A673 (cell line): ENCODE results near the gene ASPRV1. TPM values are rescaled to one million over a fixed set of nuclear protein-coding genes. Genes with fewer than 3 reads are reported as not detected.

Experiments
- BruUV-seq: library from RNA; stranded (reverse); fragments of 400-500 nt; replicated peaks from 2 replicates; lab custom pipeline; 2021; lab: Mats Ljungman, UMichigan
- CTCF ChIA-PET: fragments of 300-600 bp; sonication (Branson Sonifier 250); formaldehyde crosslinking; loops from one replicate; lab custom pipeline; 2022; ENCODE audit warnings: antibody characterized with exemption; lab: Charles Lee
- POLR2A ChIA-PET: fragments of 300-600 bp; sonication (Branson Sonifier 250); formaldehyde crosslinking; loops from one replicate; lab custom pipeline; 2022; ENCODE audit warnings: antibody characterized with exemption; ENCODE audit not compliant: low non-redundant PET; lab: Charles Lee
- DNase-seq: peaks from one replicate; pipeline ENCODE4 v3.0.0-alpha.2; 2015; ENCODE audit warnings: low spot score
- H3K27ac ChIP-seq: fragments of 200-600 bp; sonication (generic); 2 replicates; pipeline ENCODE4 v1.5.1; 2016; ENCODE audit warnings: mixed run types, low read depth, mild to moderate bottlenecking, mixed read lengths, antibody characterized with exemption, low read length; ENCODE audit not compliant: poor library complexity, severe bottlenecking
- H3K27me3 ChIP-seq: fragments of 200-600 bp; sonication (generic); replicated peaks from 2 replicates; pipeline ENCODE4 v1.6.1; 2017; ENCODE audit warnings: mixed run types, low read depth, mild to moderate bottlenecking, mixed read lengths, antibody characterized with exemption, low read length; ENCODE audit not compliant: insufficient read depth, poor library complexity
- H3K36me3 ChIP-seq: fragments of 200-600 bp; sonication (generic); 2 replicates; pipeline ENCODE4 v1.6.1; 2016; ENCODE audit warnings: mixed run types, mild to moderate bottlenecking, mixed read lengths, antibody characterized with exemption, low read length; ENCODE audit not compliant: insufficient read depth, poor library complexity, severe bottlenecking
- H3K4me1 ChIP-seq: fragments of 200-600 bp; sonication (generic); 2 replicates; pipeline ENCODE4 v1.6.1; 2017; ENCODE audit warnings: mixed run types, mild to moderate bottlenecking, mixed read lengths, antibody characterized with exemption, low read length; ENCODE audit not compliant: insufficient read depth, poor library complexity, severe bottlenecking
- H3K4me3 ChIP-seq: fragments of 200-600 bp; sonication (generic); 2 replicates; pipeline ENCODE4 v1.5.1; 2016; ENCODE audit warnings: low read depth, mixed run types, mild to moderate bottlenecking, mixed read lengths, low read length; ENCODE audit not compliant: poor library complexity, severe bottlenecking
- H3K9me3 ChIP-seq: fragments of 200-600 bp; sonication (generic); 2 replicates; pipeline ENCODE4 v1.6.1; 2016; ENCODE audit warnings: mixed run types, low read depth, mild to moderate bottlenecking, mixed read lengths, antibody characterized with exemption, low read length; ENCODE audit not compliant: poor library complexity, severe bottlenecking
- EZH2 ChIP-seq: fragments of 200-600 bp; sonication (generic); IDR thresholded peaks from 2 replicates; pipeline ENCODE4 v1.6.1; 2017; ENCODE audit warnings: borderline replicate concordance, low read depth, mild to moderate bottlenecking, mixed read lengths, antibody characterized with exemption, low read length; ENCODE audit not compliant: poor library complexity, severe bottlenecking
- intact Hi-C: fragments of 100-400 bp; cut with micrococcal nuclease; formaldehyde crosslinking; loops from one replicate; pipeline ENCODE4 v1.10.0; 2022; ENCODE audit not compliant: unreplicated experiment
- total RNA-seq: library from RNA; stranded (reverse); gene quantifications from 2 replicates; pipeline ENCODE4 v1.2.3, GENCODE V29; 2021
- TF ChIP-seq, protein P1 (sequence below): fragments of 300-800, 200-600 bp; sonication (generic); conservative IDR thresholded peaks from 2 replicates; pipeline ENCODE4 v1.5.1; 2017; ENCODE audit warnings: low read depth, mild to moderate bottlenecking, antibody characterized with exemption, low read length, moderate library complexity, mixed read lengths

Gene ASPRV1
- total RNA-seq, 1 experiment from 2014 or later, result 0.73 TPM

GRCh38 chr2:69997015-69997830, 35.8 kb upstream of the ASPRV1 start:
- H3K27ac ChIP-seq, result no peak overlapping the region
- H3K4me3 ChIP-seq, result no peak overlapping the region
- no peaks in the 10 kb centered on the region for H3K9me3 ChIP-seq
- peaks cover 10% of the 10 kb centered on the region for H3K4me1 ChIP-seq
- CTCF ChIA-PET, result no interaction called here
- no peaks in the 10 kb centered on the region for H3K36me3 ChIP-seq
- POLR2A ChIA-PET, result no interaction called here
- H3K27me3 ChIP-seq, result no peaks in the 10 kb centered on the region
- intact Hi-C loops, result no loop called here
- DNase-seq, result no peak
- no TSS peak for BruUV-seq
- TF ChIP-seq EZH2, result no peak
- TF ChIP-seq, protein P1, sequence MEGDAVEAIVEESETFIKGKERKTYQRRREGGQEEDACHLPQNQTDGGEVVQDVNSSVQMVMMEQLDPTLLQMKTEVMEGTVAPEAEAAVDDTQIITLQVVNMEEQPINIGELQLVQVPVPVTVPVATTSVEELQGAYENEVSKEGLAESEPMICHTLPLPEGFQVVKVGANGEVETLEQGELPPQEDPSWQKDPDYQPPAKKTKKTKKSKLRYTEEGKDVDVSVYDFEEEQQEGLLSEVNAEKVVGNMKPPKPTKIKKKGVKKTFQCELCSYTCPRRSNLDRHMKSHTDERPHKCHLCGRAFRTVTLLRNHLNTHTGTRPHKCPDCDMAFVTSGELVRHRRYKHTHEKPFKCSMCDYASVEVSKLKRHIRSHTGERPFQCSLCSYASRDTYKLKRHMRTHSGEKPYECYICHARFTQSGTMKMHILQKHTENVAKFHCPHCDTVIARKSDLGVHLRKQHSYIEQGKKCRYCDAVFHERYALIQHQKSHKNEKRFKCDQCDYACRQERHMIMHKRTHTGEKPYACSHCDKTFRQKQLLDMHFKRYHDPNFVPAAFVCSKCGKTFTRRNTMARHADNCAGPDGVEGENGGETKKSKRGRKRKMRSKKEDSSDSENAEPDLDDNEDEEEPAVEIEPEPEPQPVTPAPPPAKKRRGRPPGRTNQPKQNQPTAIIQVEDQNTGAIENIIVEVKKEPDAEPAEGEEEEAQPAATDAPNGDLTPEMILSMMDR, result no peak

GRCh38 chr2:69995511-69995910, 34.1 kb upstream of the ASPRV1 start:
- POLR2A ChIA-PET, result no interaction called here
- Histone ChIP-seq H3K36me3 (no peaks in the 10 kb centered on the region), H3K27ac (no peak overlapping the region), H3K27me3 (no peaks in the 10 kb centered on the region), H3K9me3 (no peaks in the 10 kb centered on the region), H3K4me1 (peaks cover 12% of the 10 kb centered on the region), H3K4me3 (no peak overlapping the region)
- CTCF ChIA-PET, result no interaction called here
- no TSS peak for BruUV-seq
- no peak for DNase-seq
- TF ChIP-seq, protein P1, result no peak
- TF ChIP-seq EZH2, result no peak
- intact Hi-C loops, result no loop called here

DNA sequence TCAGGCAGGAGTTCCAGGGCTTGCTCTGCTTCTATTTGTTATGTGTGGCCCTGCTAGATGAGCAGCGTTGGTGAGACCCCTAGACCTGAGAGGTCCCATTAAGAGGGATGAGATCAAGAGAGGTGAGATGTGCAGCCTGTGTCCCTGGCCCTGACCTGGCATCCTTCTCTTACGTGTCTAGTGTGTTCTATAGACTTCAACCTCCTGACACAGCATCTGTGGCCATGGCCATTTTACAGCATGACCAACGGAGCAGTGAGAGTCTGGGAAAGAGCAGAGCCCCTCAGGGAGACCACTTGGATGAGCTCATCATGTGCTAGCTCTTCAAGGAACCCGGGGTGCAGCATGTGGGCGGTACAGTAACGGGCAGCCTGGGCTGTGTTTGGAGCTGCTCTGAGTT, 32.7 kb upstream of the ASPRV1 start:
- no peak for TF ChIP-seq EZH2
- TF ChIP-seq, protein P1, result no peak

More for the DNA sequence above, 32.7 kb upstream of the ASPRV1 start:
- Histone ChIP-seq H3K4me1 (peaks cover 12% of the 10 kb centered on the region), H3K4me3 (no peak overlapping the region), H3K36me3 (no peaks in the 10 kb centered on the region), H3K27me3 (no peaks in the 10 kb centered on the region), H3K27ac (no peak overlapping the region), H3K9me3 (no peaks in the 10 kb centered on the region)
- ChIA-PET CTCF (no interaction called here), POLR2A (no interaction called here)
- no peak for DNase-seq
- intact Hi-C loops, result no loop called here
- no TSS peak for BruUV-seq
